Vagina (tissue), 2 donors: Measurements from ENCODE around the gene PSMD7.

Source experiments
- POLR2AphosphoS5 ChIP-seq, 2 donors: sonication (generic); formaldehyde crosslinking; IDR thresholded peaks; one replicate each; pipeline ENCODE4 v1.9.0; 2017; ENCODE audit warnings: antibody characterized with exemption in 2 of 2, mild to moderate bottlenecking in 2 of 2, low read depth in 1 of 2; ENCODE audit not compliant: insufficient read depth in 1 of 2
- TF ChIP-seq, protein P1 (sequence below), 3 experiments: fragments of 450-650 bp in 2 of 3; fragments of 200-600 bp in 1 of 3; sonication (generic) in 1 of 3; IDR thresholded peaks; one replicate each; pipeline ENCODE4 v1.5.1; 2017 to 2019; ENCODE audit warnings: antibody characterized with exemption in 3 of 3, mild to moderate bottlenecking in 2 of 3, moderate library complexity in 2 of 3

DNA sequence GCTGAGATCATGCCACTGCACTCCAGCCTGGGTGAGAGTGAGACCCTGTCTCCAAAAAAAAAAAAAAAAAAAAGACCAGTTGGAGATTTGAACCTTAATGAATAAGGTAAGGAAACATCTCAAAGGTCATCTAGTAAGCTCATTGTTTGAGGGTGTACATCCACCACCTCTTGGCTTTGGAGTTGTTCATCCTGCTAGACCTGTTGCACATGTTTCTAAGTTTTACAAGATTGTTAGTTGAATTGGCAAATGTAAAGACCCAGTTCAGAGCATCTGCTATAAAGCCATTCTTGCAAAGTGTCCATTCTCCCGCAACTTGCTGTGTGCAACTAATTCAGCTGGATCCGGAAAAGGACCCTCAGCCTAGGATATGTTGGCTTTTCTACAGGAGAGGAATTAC, 1.5 kb downstream of the PSMD7 start:
- TF ChIP-seq, protein P1, sequence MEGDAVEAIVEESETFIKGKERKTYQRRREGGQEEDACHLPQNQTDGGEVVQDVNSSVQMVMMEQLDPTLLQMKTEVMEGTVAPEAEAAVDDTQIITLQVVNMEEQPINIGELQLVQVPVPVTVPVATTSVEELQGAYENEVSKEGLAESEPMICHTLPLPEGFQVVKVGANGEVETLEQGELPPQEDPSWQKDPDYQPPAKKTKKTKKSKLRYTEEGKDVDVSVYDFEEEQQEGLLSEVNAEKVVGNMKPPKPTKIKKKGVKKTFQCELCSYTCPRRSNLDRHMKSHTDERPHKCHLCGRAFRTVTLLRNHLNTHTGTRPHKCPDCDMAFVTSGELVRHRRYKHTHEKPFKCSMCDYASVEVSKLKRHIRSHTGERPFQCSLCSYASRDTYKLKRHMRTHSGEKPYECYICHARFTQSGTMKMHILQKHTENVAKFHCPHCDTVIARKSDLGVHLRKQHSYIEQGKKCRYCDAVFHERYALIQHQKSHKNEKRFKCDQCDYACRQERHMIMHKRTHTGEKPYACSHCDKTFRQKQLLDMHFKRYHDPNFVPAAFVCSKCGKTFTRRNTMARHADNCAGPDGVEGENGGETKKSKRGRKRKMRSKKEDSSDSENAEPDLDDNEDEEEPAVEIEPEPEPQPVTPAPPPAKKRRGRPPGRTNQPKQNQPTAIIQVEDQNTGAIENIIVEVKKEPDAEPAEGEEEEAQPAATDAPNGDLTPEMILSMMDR (IDR thresholded peaks at IDR 0.05), result no peak
- TF ChIP-seq POLR2AphosphoS5 (IDR thresholded peaks at IDR 0.05; ENCODE audit: insufficient read depth in 1 of 2, low read depth in 1 of 2), result no peak
